H9 (cell line): ENCODE measurements around the gene BNIP5. TPM values are rescaled to one million over a fixed set of nuclear protein-coding genes. Genes with fewer than 3 reads are reported as not detected.

Source experiments
- DNase-seq: peaks from one replicate; pipeline ENCODE4 v3.0.0-alpha.2; 2017
- H2AFZ ChIP-seq: one replicate; pipeline ENCODE4 v1.6.1; 2013; ENCODE audit warnings: mild to moderate bottlenecking, low read length, control low read depth, moderate library complexity
- H2AK5ac ChIP-seq: 2 replicates; pipeline ENCODE4 v1.6.1; 2013; ENCODE audit warnings: low read length, control low read depth, mixed read lengths; ENCODE audit not compliant: insufficient read length
- H2BK120ac ChIP-seq: one replicate; pipeline ENCODE4 v1.6.1; 2013; ENCODE audit warnings: low read depth, mild to moderate bottlenecking, low read length, control low read depth, inconsistent platforms; ENCODE audit not compliant: poor library complexity, severe bottlenecking
- H2BK12ac ChIP-seq: 2 replicates; pipeline ENCODE4 v1.6.1; 2013; ENCODE audit warnings: low read length, control low read depth, mixed read lengths, low read depth; ENCODE audit not compliant: insufficient read length
- H2BK15ac ChIP-seq: 2 replicates; pipeline ENCODE4 v1.6.1; 2013; ENCODE audit warnings: low read depth, low read length, control low read depth
- H2BK20ac ChIP-seq: one replicate; pipeline ENCODE4 v1.6.1; 2013; ENCODE audit warnings: low read depth, mild to moderate bottlenecking, low read length, control low read depth, inconsistent platforms; ENCODE audit not compliant: poor library complexity, severe bottlenecking
- H2BK5ac ChIP-seq: 2 replicates; pipeline ENCODE4 v1.6.1; 2013; ENCODE audit warnings: low read length, control low read depth, mixed read lengths; ENCODE audit not compliant: insufficient read length
- H3K14ac ChIP-seq: 2 replicates; pipeline ENCODE4 v1.6.1; 2013; ENCODE audit warnings: low read length, control low read depth; ENCODE audit not compliant: insufficient read depth
- H3K18ac ChIP-seq: 2 replicates; pipeline ENCODE4 v1.6.1; 2013; ENCODE audit warnings: low read depth, mild to moderate bottlenecking, mixed read lengths, low read length, control low read depth; ENCODE audit not compliant: insufficient read length
- H3K23ac ChIP-seq: 2 replicates; pipeline ENCODE4 v1.6.1; 2013; ENCODE audit warnings: low read length, control low read depth, mixed read lengths, low read depth; ENCODE audit not compliant: insufficient read length
- H3K23me2 ChIP-seq: 2 replicates; pipeline ENCODE4 v1.6.1; 2013; ENCODE audit warnings: low read depth, mild to moderate bottlenecking, mixed read lengths, low read length, control low read depth; ENCODE audit not compliant: insufficient read length, poor library complexity, severe bottlenecking
- H3K27ac ChIP-seq: 2 replicates; pipeline ENCODE4 v1.5.1; 2013; ENCODE audit warnings: low read length, control low read depth, mixed read lengths, low read depth; ENCODE audit not compliant: insufficient read length
- H3K27me3 ChIP-seq: 2 replicates; pipeline ENCODE4 v1.6.1; 2013; ENCODE audit warnings: low read length, control low read depth, inconsistent platforms; ENCODE audit not compliant: insufficient read depth
- H3K4ac ChIP-seq: 2 replicates; pipeline ENCODE4 v1.6.1; 2013; ENCODE audit warnings: low read depth, mild to moderate bottlenecking, control low read depth, inconsistent platforms, low read length, moderate library complexity
- H3K4me1 ChIP-seq: 2 replicates; pipeline ENCODE4 v1.6.1; 2013; ENCODE audit warnings: low read length, control low read depth, inconsistent platforms; ENCODE audit not compliant: insufficient read depth
- H3K4me2 ChIP-seq: 2 replicates; pipeline ENCODE4 v1.6.1; 2013; ENCODE audit warnings: low read length, control low read depth, mixed read lengths; ENCODE audit not compliant: insufficient read length, insufficient read depth
- H3K56ac ChIP-seq: 2 replicates; pipeline ENCODE4 v1.6.1; 2013; ENCODE audit warnings: low read depth, mild to moderate bottlenecking, mixed read lengths, low read length, control low read depth; ENCODE audit not compliant: insufficient read length
- H3K79me1 ChIP-seq: 2 replicates; pipeline ENCODE4 v1.6.1; 2013; ENCODE audit warnings: low read depth, mild to moderate bottlenecking, moderate library complexity, low read length, control low read depth, inconsistent platforms; ENCODE audit not compliant: insufficient read depth, poor library complexity, severe bottlenecking
- H3K79me2 ChIP-seq: 2 replicates; pipeline ENCODE4 v1.6.1; 2013; ENCODE audit warnings: low read length, control low read depth, inconsistent platforms; ENCODE audit not compliant: insufficient read depth
- H3K9ac ChIP-seq: 2 replicates; pipeline ENCODE4 v1.6.1; 2013; ENCODE audit warnings: low read length, control low read depth, mixed read lengths; ENCODE audit not compliant: insufficient read length; ENCODE audit errors: extremely low read depth
- H3K9me3 ChIP-seq: one replicate; pipeline ENCODE4 v1.6.1; 2013; ENCODE audit warnings: low read depth, low read length, inconsistent platforms; ENCODE audit not compliant: control insufficient read depth
- H3T11ph ChIP-seq: one replicate; pipeline ENCODE4 v1.6.1; 2013; ENCODE audit warnings: mild to moderate bottlenecking, low read length, control low read depth, inconsistent platforms
- H4K20me1 ChIP-seq: one replicate; pipeline ENCODE4 v1.6.1; 2013; ENCODE audit not compliant: control insufficient read depth, insufficient read length, insufficient read depth
- H4K5ac ChIP-seq: 2 replicates; pipeline ENCODE4 v1.6.1; 2013; ENCODE audit warnings: low read depth, mild to moderate bottlenecking, mixed read lengths, low read length, control low read depth; ENCODE audit not compliant: insufficient read length
- H4K8ac ChIP-seq: replicated peaks from 2 replicates; pipeline ENCODE4 v1.6.1; 2013; ENCODE audit warnings: low read length, control low read depth, mixed read lengths, low read depth; ENCODE audit not compliant: insufficient read length
- H4K91ac ChIP-seq: 2 replicates; pipeline ENCODE4 v1.6.1; 2013; ENCODE audit warnings: low read depth, mild to moderate bottlenecking, moderate library complexity, mixed read lengths, low read length, control low read depth; ENCODE audit not compliant: insufficient read length
- H3K27ac Mint-ChIP-seq, 3 experiments: 2 replicates in 2 of 3; 3 replicates in 1 of 3; pipeline ENCODE4 v1.8.0; 2020 to 2021; ENCODE audit warnings: mixed read lengths in 3 of 3, mild to moderate bottlenecking in 1 of 3, moderate library complexity in 1 of 3
- H3K27me3 Mint-ChIP-seq: 2 replicates; pipeline ENCODE4 v1.8.0; 2021; ENCODE audit warnings: low read depth, mild to moderate bottlenecking, moderate library complexity, mixed read lengths
- H3K36me3 Mint-ChIP-seq, 3 experiments: 2 replicates in 2 of 3; 3 replicates in 1 of 3; pipeline ENCODE4 v1.8.0; 2020 to 2021; ENCODE audit warnings: low read depth in 3 of 3, mixed read lengths in 3 of 3; ENCODE audit not compliant: insufficient read depth in 1 of 3
- H3K4me1 Mint-ChIP-seq, 2 experiments: 2 replicates each; pipeline ENCODE4 v1.8.0; 2020; ENCODE audit warnings: mixed read lengths in 2 of 2
- H3K4me3 Mint-ChIP-seq, 2 experiments: 2 replicates in 1 of 2; 3 replicates in 1 of 2; pipeline ENCODE4 v1.8.0; 2020 to 2021; ENCODE audit warnings: mild to moderate bottlenecking in 2 of 2, mixed read lengths in 2 of 2, moderate library complexity in 1 of 2
- H3K9me3 Mint-ChIP-seq, 2 experiments: 2 replicates in 1 of 2; 3 replicates in 1 of 2; pipeline ENCODE4 v1.8.0; 2020; ENCODE audit warnings: mild to moderate bottlenecking in 2 of 2, mixed read lengths in 2 of 2, moderate library complexity in 1 of 2
- CTCF ChIP-seq: fragments of 200-600 bp; sonication (generic); conservative IDR thresholded peaks from 3 replicates; pipeline ENCODE4 v1.8.0; 2021; ENCODE audit warnings: antibody characterized with exemption, mild to moderate bottlenecking
- WGBS: extraction: QIAGEN DNeasy Blood & Tissue Kit; methylation state at CpG from one replicate; pipeline ENCODE4 v1.1.7; 2013; ENCODE audit warnings: missing lambda C conversion rate, low lambda C conversion rate, mixed read lengths; ENCODE audit not compliant: insufficient read length; ENCODE audit errors: extremely low coverage; 5-methylcytosine and 5-hydroxymethylcytosine counted together
- total RNA-seq: library from RNA; stranded (reverse); gene quantifications from 2 replicates; pipeline ENCODE4 v1.2.1, GENCODE V29; 2021

BNIP5 gene
- total RNA-seq, 1 experiment from 2014 or later: not detected

DNA sequence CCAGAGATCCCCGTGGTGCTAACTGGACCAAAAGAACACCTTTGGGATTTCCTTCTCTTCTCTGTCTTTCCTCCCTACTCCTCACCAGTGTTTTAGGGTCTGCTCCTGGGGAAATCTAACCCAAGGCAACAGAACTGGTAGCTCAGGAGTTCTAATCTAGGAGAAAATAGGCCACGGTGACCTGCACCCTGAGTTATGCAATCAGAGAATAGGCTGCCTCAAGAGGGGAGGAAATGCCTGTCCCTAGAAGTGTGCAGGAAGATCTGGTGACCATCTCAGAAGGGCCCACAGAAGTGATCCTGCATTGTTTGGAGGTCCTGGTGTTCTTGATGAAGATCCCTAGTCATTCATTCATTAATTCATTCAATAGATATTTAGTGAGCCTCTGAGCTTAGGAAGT, 47.4 kb upstream of the BNIP5 start:
- H4K5ac ChIP-seq: no peak overlapping the region
- no peak overlapping the region for H3K27ac Mint-ChIP-seq
- H3K4me2 ChIP-seq: no peak overlapping the region
- H3K27ac ChIP-seq: no peak overlapping the region
- no peaks in the 10 kb centered on the region for H3K79me2 ChIP-seq
- no peak overlapping the region for H2BK20ac ChIP-seq
- no peak overlapping the region for H3K18ac ChIP-seq
- peaks cover 40% of the 10 kb centered on the region for H3K27me3 Mint-ChIP-seq
- no peak for TF ChIP-seq CTCF
- no peak overlapping the region for H3T11ph ChIP-seq
- no peak overlapping the region for H2BK12ac ChIP-seq
- no peak overlapping the region for H3K9ac ChIP-seq
- H4K20me1 ChIP-seq: no peaks in the 10 kb centered on the region
- H3K14ac ChIP-seq: no peak overlapping the region
- H3K4me3 Mint-ChIP-seq: no peak overlapping the region
- H3K4ac ChIP-seq: no peak overlapping the region
- no peak overlapping the region for H2BK5ac ChIP-seq
- peaks cover 29% of the 10 kb centered on the region; the same call in 1 of the 2 replicates for H3K27me3 ChIP-seq
- no peak overlapping the region for H4K91ac ChIP-seq
- peaks cover 13% of the 10 kb centered on the region for H3K23me2 ChIP-seq
- no peaks in the 10 kb centered on the region for H3K79me1 ChIP-seq
- H2AFZ ChIP-seq: no peak overlapping the region
- peaks cover 0 to 3% of the 10 kb centered on the region in 2 experiments; a peak in 2 of 5 replicates for H3K9me3 Mint-ChIP-seq
- no peak overlapping the region for H2BK120ac ChIP-seq
- H2AK5ac ChIP-seq: no peak overlapping the region
- no peak for DNase-seq
- no CpG with 5 or more reads among the region's 2 CpGs for whole genome bisulfite sequencing
- H3K23ac ChIP-seq: no peak overlapping the region
- no peaks in the 10 kb centered on the region for H3K4me1 ChIP-seq
- H3K56ac ChIP-seq: no peak overlapping the region
- H4K8ac ChIP-seq: no peak overlapping the region
- H2BK15ac ChIP-seq: no peak overlapping the region
- no peaks in the 10 kb centered on the region for H3K36me3 Mint-ChIP-seq
- peaks cover 41 to 43% of the 10 kb centered on the region in 2 experiments for H3K4me1 Mint-ChIP-seq
- no peaks in the 10 kb centered on the region for H3K9me3 ChIP-seq
